ENCODE results near the gene CACHD1. TPM values are rescaled to one million over a fixed set of nuclear protein-coding genes. Genes with fewer than 3 reads are reported as not detected.
"Not testable (repeated sequence)": the region's sequence is repeated elsewhere in the genome, so short reads cannot be mapped to it uniquely, and the experiment has no call there.

The CACHD1 gene
- total RNA-seq, 1 donor from 2014 or later: 7.3 TPM

- no peak for DNase-seq
Observed at GRCh38 chr1:64701886-64702285, 232.0 kb downstream of the CACHD1 start.

GRCh38 chr1:64702670-64703069, 232.7 kb downstream of the CACHD1 start:
- not testable (repeated sequence) for DNase-seq

- no peak for DNase-seq
Observed at GRCh38 chr1:64703600-64703999, 233.7 kb downstream of the CACHD1 start.

- no peak for DNase-seq
Observed at GRCh38 chr1:64705591-64705990, 235.7 kb downstream of the CACHD1 start.

GRCh38 chr1:64711266-64711665, 241.3 kb downstream of the CACHD1 start:
- no peak for DNase-seq

GRCh38 chr1:64712049-64712448, 242.1 kb downstream of the CACHD1 start:
- no peak for DNase-seq

GRCh38 chr1:64715186-64715585, 245.3 kb downstream of the CACHD1 start:
- no peak for DNase-seq

- no peak for DNase-seq
Observed at GRCh38 chr1:64721135-64721534, 251.2 kb downstream of the CACHD1 start.

- DNase-seq: no peak
Observed at GRCh38 chr1:64721576-64722145, 251.7 kb downstream of the CACHD1 start.

- no peak for DNase-seq
Observed at GRCh38 chr1:64727861-64728260, 257.9 kb downstream of the CACHD1 start.

GRCh38 chr1:64733581-64734286, 263.8 kb downstream of the CACHD1 start:
- DNase-seq: no peak

- DNase-seq: no peak
Observed at GRCh38 chr1:64734287-64734652, 264.3 kb downstream of the CACHD1 start.

- not testable (repeated sequence) for DNase-seq
Observed at GRCh38 chr1:64740687-64741086, 270.8 kb downstream of the CACHD1 start.

All from dermis blood vessel endothelial cell (primary cell).